SW 1271 (cell line): Measurements from ENCODE around the gene PICK1.

Experiments
- DNase-seq, 2 experiments: peaks; one replicate each; lab custom pipeline; 2025; lab: John Stamatoyannopoulos, UW

PICK1 gene

GRCh38 chr22:38049812-38050619 is 7.2 kb upstream of the PICK1 start:
- DNase-seq: no peak

GRCh38 chr22:38050720-38051119 is 6.5 kb upstream of the PICK1 start:
- DNase-seq: no peak

GRCh38 chr22:38051261-38051660 is 5.9 kb upstream of the PICK1 start:
- no peak for DNase-seq

- peak; percentile 31 to 70 for DNase-seq
Observed at GRCh38 chr22:38051900-38052862, 5.0 kb upstream of the PICK1 start.

- DNase-seq: no peak
Observed at GRCh38 chr22:38062791-38063190, 5.6 kb downstream of the PICK1 start.

- DNase-seq: no peak
Observed at GRCh38 chr22:38065539-38065938, 8.3 kb downstream of the PICK1 start.

GRCh38 chr22:38066381-38067027 is 9.3 kb downstream of the PICK1 start:
- no peak for DNase-seq

GRCh38 chr22:38067028-38067415 is 9.8 kb downstream of the PICK1 start:
- no peak for DNase-seq

GRCh38 chr22:38067761-38068360 is 10.7 kb downstream of the PICK1 start:
- no peak for DNase-seq

GRCh38 chr22:38068641-38069371 is 11.6 kb downstream of the PICK1 start:
- DNase-seq: no peak

GRCh38 chr22:38069372-38070249 is 12.4 kb downstream of the PICK1 start:
- no peak for DNase-seq

GRCh38 chr22:38070250-38070921 is 13.2 kb downstream of the PICK1 start:
- no peak for DNase-seq

- no peak for DNase-seq
Observed at GRCh38 chr22:38071421-38072321, 14.5 kb downstream of the PICK1 start.

- no peak for DNase-seq
Observed at GRCh38 chr22:38072322-38073149, 15.3 kb downstream of the PICK1 start.

GRCh38 chr22:38073150-38074130 is 16.2 kb downstream of the PICK1 start:
- no peak for DNase-seq
